HepG2 (cell line): Measurements from ENCODE around the gene FBXL22. TPM values are rescaled to one million over a fixed set of nuclear protein-coding genes. Genes with fewer than 3 reads are reported as not detected.

Source experiments
- ELF3 ChIP-seq: IDR thresholded peaks from 2 replicates; pipeline ENCODE4 v1.6.1; 2016; ENCODE audit warnings: missing genetic modification reagents, missing compliant biosample characterization
- ESRRA ChIP-seq: sonication (generic); formaldehyde crosslinking; IDR thresholded peaks from 2 replicates; pipeline ENCODE4 v1.5.1; 2020; ENCODE audit warnings: mild to moderate bottlenecking, low read depth, missing genetic modification reagents
- HMGXB4 ChIP-seq, 2 experiments: sonication (generic) in 1 of 2; formaldehyde crosslinking in 1 of 2; IDR thresholded peaks; 2 replicates each; pipeline versions ENCODE4 v1.4.0 to v1.6.1; 2018 to 2020; ENCODE audit warnings: missing genetic modification reagents in 2 of 2, borderline replicate concordance in 1 of 2, low read depth in 1 of 2, mild to moderate bottlenecking in 1 of 2, missing biosample characterization in 1 of 2
- LCORL ChIP-seq, 2 experiments: fragments of 450-650 bp in 1 of 2; sonication (generic) in 1 of 2; formaldehyde crosslinking in 1 of 2; IDR thresholded peaks; 2 replicates each; pipeline versions ENCODE4 v1.5.0 to v1.6.1; 2017 to 2020; ENCODE audit warnings: antibody characterized with exemption in 1 of 2, missing genetic modification reagents in 1 of 2
- RBFOX2 ChIP-seq: fragments of 200-400 bp; formaldehyde crosslinking; IDR thresholded peaks from 2 replicates; pipeline ENCODE4 v1.6.1; 2017; ENCODE audit warnings: low read depth, mild to moderate bottlenecking, low read length
- ZBTB7B ChIP-seq: sonication (generic); formaldehyde crosslinking; IDR thresholded peaks from 2 replicates; pipeline ENCODE4 v1.4.0; 2020; ENCODE audit warnings: missing genetic modification reagents
- ZNF235 ChIP-seq: sonication (generic); formaldehyde crosslinking; IDR thresholded peaks from 2 replicates; pipeline ENCODE4 v1.8.1; 2023; ENCODE audit warnings: mild to moderate bottlenecking, missing genetic modification reagents, borderline replicate concordance
- ZNF333 ChIP-seq: sonication (generic); formaldehyde crosslinking; IDR thresholded peaks from 2 replicates; pipeline ENCODE4 v1.4.0; 2020; ENCODE audit warnings: mild to moderate bottlenecking, missing genetic modification reagents, borderline replicate concordance
- ZNF704 ChIP-seq: sonication (generic); formaldehyde crosslinking; IDR thresholded peaks from 2 replicates; pipeline ENCODE4 v1.8.1; 2023; ENCODE audit warnings: mild to moderate bottlenecking, inconsistent platforms, moderate library complexity, missing genetic modification reagents, borderline replicate concordance
- ZSCAN22 ChIP-seq: sonication (generic); formaldehyde crosslinking; IDR thresholded peaks from 2 replicates; pipeline ENCODE4 v1.4.0; 2020; ENCODE audit warnings: mild to moderate bottlenecking, missing genetic modification reagents
- ZXDC ChIP-seq: sonication (generic); formaldehyde crosslinking; IDR thresholded peaks from 2 replicates; pipeline ENCODE4 v1.5.0; 2020; ENCODE audit warnings: mild to moderate bottlenecking, missing genetic modification reagents
- polyA plus RNA-seq, 8 experiments: library from polyadenylated mRNA; depleted of rRNA in 3 of 8; stranded (reverse) in 7 of 8; unstranded in 1 of 8; fragments of >200 nt; fragmentation: Illumina TruSeq in 4 of 8; extraction: Trizol in 4 of 8; gene quantifications; 2 replicates each; pipeline versions ENCODE4 v1.2.1 to v1.2.3, GENCODE V29; 2011 to 2016; ENCODE audit warnings: low read depth in 4 of 8, missing spikeins in 1 of 8, mixed read lengths in 1 of 8; ENCODE audit not compliant: insufficient read depth in 1 of 8
- total RNA-seq, 5 experiments: library from RNA; depleted of rRNA; stranded (reverse); fragments of >200 nt; fragmentation: Illumina TruSeq; extraction: Trizol; gene quantifications; 2 replicates each; pipeline ENCODE4 v1.2.3, GENCODE V29; 2016; ENCODE audit warnings: low read depth in 1 of 5
- TF ChIP-seq, protein P1 (sequence below): sonication (generic); formaldehyde crosslinking; IDR thresholded peaks from 2 replicates; pipeline ENCODE4 v1.4.0; 2020; ENCODE audit warnings: missing genetic modification reagents

The FBXL22 gene
- total and polyA plus RNA-seq, 2 of the 13 experiments (the other 11 are each of a cell fraction or from before 2014, with no cell fraction given), result 0.15 to 0.33 TPM

GRCh38 chr15:63601026-63601703 is 4.0 kb downstream of the FBXL22 start (continued):
- TF ChIP-seq HMGXB4 (CRISPR knock-in tag; IDR thresholded peaks at IDR 0.05; ENCODE audit: borderline replicate concordance in 1 of 2, low read depth in 1 of 2) (peak in 1 of 2 experiments; percentile 33; a peak in 1 of 4 replicates), ZNF235 (CRISPR knock-in tag) (0 out of 2 replicates have a peak, but pooled peaks have one; percentile 19), ZBTB7B (CRISPR knock-in tag) (0 out of 2 replicates have a peak, but pooled peaks have one; percentile 48), ZNF704 (CRISPR knock-in tag) (no peak), ZNF333 (CRISPR knock-in tag) (0 out of 2 replicates have a peak, but pooled peaks have one; percentile 51), ELF3 (CRISPR knock-in tag) (no peak), RBFOX2 (peak; percentile 67; the same call in 1 of the 2 replicates), ZXDC (CRISPR knock-in tag) (0 out of 2 replicates have a peak, but pooled peaks have one; percentile 32), ESRRA (CRISPR knock-in tag) (no peak), LCORL (IDR thresholded peaks at IDR 0.05) (no peak), LCORL (CRISPR knock-in tag; IDR thresholded peaks at IDR 0.05) (peak; percentile 65), ZSCAN22 (CRISPR knock-in tag) (no peak)
- TF ChIP-seq, protein P1, sequence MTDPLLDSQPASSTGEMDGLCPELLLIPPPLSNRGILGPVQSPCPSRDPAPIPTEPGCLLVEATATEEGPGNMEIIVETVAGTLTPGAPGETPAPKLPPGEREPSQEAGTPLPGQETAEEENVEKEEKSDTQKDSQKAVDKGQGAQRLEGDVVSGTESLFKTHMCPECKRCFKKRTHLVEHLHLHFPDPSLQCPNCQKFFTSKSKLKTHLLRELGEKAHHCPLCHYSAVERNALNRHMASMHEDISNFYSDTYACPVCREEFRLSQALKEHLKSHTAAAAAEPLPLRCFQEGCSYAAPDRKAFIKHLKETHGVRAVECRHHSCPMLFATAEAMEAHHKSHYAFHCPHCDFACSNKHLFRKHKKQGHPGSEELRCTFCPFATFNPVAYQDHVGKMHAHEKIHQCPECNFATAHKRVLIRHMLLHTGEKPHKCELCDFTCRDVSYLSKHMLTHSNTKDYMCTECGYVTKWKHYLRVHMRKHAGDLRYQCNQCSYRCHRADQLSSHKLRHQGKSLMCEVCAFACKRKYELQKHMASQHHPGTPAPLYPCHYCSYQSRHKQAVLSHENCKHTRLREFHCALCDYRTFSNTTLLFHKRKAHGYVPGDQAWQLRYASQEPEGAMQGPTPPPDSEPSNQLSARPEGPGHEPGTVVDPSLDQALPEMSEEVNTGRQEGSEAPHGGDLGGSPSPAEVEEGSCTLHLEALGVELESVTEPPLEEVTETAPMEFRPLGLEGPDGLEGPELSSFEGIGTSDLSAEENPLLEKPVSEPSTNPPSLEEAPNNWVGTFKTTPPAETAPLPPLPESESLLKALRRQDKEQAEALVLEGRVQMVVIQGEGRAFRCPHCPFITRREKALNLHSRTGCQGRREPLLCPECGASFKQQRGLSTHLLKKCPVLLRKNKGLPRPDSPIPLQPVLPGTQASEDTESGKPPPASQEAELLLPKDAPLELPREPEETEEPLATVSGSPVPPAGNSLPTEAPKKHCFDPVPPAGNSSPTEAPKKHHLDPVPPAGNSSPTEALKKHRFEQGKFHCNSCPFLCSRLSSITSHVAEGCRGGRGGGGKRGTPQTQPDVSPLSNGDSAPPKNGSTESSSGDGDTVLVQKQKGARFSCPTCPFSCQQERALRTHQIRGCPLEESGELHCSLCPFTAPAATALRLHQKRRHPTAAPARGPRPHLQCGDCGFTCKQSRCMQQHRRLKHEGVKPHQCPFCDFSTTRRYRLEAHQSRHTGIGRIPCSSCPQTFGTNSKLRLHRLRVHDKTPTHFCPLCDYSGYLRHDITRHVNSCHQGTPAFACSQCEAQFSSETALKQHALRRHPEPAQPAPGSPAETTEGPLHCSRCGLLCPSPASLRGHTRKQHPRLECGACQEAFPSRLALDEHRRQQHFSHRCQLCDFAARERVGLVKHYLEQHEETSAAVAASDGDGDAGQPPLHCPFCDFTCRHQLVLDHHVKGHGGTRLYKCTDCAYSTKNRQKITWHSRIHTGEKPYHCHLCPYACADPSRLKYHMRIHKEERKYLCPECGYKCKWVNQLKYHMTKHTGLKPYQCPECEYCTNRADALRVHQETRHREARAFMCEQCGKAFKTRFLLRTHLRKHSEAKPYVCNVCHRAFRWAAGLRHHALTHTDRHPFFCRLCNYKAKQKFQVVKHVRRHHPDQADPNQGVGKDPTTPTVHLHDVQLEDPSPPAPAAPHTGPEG (CRISPR knock-in tag), result no peak
